Femur (tissue), 1 donor: ENCODE data around the gene UNC13C.
"Not testable (repeated sequence)": the region's sequence is repeated elsewhere in the genome, so short reads cannot be mapped to it uniquely, and the experiment has no call there.

Experiments
- DNase-seq: peaks from one replicate; pipeline ENCODE4 v3.0.0-alpha.2; 2017

UNC13C gene

GRCh38 chr15:54307252-54307902, 329.1 kb downstream of the UNC13C start:
- no peak for DNase-seq

GRCh38 chr15:54307926-54308325, 329.7 kb downstream of the UNC13C start:
- DNase-seq: no peak

- DNase-seq: no peak
Measured at GRCh38 chr15:54312528-54312927, 334.3 kb downstream of the UNC13C start.

- DNase-seq: no peak
Measured at GRCh38 chr15:54321426-54321825, 343.2 kb downstream of the UNC13C start.

DNA sequence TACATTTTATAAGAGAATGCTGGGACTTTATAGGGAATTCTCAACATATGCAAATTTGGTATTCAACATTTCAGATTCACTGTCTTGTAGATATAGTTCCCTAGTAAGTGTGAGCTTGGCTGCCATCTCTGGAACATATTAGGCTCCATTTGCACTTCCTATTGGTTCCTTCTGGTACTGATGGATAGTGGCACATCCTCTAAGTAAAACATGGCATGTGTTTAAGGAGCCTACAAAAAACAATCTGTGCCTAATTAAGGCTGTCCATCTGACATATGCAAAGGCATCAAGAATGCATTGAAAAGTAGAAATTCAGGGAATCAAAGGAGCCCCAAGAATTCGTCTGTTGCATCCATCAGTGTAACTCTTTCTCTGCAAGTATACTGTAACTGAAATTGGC, 344.1 kb downstream of the UNC13C start:
- no peak for DNase-seq

GRCh38 chr15:54345301-54345700, 367.1 kb downstream of the UNC13C start:
- no peak for DNase-seq

DNA sequence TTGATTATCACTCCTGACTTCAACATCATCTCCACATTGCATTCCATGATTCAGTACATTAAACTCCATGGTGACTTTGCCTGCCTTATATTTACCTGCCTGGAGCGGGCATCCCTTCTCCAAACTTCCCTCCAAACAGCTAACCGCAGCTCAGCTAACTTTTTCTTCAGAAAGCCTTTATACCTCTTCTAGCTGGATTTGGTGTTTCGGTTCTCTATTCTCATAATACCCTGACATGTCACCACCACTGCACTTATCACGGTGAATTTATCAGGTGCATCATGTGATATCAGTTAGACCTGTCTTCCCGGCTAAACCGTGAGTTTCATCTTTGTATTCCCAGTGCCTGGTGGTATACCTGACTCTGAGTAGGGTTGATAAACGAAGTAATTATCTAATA, 367.6 kb downstream of the UNC13C start:
- DNase-seq: no peak

- DNase-seq: no peak
Measured at GRCh38 chr15:54347082-54347827, 369.0 kb downstream of the UNC13C start.

DNA sequence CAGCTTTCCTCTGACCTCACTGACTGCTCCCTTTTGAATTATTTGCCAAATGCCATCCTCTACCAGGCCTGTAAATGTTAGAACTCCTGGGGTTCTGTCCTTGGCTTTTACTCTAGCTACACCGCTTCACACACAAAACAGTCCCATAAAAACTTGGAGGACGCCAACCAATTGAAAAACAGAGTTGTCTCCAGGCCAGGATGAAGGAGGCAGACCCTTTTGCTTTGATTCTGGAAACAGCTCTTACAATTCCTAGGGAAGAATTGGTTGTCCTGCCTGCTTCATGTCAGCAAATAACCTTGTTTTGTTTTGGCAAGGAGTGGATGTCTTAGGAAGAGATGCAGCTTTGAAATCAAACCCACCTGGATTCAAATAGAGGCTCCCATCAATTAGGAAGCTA, 375.5 kb downstream of the UNC13C start:
- DNase-seq: no peak

DNA sequence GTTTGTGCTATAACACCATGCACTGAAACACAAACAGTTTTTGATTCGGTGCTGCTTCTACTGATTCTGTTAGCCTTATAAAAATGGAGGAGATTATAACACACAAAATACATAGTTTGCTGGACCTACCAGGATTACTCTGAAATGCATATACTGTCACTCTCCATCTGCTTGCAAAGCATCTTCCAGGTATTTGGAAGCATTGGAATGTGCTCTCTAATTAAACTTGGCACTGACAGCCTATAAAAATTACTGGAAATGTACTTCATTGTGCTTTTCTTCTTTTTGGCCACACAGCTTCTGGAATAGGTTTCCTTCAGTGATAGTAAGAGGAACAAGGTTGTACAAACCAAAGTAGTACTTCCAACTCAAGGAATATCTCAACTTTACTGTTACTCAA, 376.1 kb downstream of the UNC13C start:
- DNase-seq: no peak

DNA sequence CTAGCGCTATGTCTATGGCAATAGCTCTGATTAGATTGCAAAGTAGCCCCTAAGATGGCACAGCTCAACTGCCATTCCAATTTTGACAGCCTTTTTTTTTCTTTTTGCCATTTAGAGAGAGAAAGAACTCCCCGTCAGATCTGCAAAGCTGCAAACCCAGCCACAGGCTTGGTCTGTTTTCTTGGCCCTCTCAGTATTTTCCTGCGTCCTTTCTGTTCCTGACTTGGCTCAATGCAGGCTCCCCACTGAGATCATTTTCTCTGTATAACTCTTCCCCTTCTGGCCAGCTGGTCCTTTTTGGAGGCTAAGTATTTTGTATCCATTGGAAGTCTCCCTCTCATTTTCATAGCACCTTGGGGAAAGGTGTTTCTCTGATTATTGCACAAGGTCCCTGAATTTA, 386.7 kb downstream of the UNC13C start:
- DNase-seq: no peak

- DNase-seq: no peak
Measured at GRCh38 chr15:54373332-54373731, 395.1 kb downstream of the UNC13C start.

DNA sequence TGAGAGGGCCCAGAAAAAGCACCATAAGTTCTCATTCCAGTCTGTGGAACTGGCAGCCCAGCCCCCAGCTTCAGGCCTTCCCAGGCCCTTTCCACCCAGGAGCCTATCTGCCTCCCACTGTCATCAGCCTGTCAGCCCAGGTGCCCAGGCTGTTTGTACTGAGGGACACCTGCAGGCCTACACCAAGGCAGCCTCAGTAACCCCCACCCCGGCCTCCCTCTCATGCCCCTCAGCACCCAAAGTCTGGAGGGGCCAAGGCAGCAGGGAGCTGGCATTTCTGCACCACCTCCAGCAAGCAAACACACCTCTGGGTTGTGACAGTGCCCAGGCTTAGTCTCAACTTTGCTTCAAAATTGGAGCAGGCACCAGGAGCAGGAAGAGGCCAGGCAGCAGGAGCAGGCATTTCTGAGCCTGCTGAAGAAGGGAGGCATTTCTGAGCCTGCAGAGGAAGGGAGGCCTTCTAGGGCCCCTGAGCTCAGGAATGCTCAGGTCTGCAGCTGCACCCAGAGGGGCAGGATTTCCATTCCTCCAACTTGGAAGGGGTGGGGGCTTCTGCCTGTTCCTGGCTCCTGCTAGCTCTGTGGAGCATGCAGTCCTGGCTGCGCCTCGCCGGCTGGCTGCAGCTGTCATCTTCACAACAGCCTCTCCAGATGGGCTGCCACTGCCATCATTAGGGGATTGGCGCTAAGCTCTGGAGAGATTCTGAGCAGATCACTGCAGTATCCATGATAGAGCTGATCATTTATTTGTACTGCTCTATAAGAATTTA, 396.1 kb downstream of the UNC13C start:
- DNase-seq: no peak

DNA sequence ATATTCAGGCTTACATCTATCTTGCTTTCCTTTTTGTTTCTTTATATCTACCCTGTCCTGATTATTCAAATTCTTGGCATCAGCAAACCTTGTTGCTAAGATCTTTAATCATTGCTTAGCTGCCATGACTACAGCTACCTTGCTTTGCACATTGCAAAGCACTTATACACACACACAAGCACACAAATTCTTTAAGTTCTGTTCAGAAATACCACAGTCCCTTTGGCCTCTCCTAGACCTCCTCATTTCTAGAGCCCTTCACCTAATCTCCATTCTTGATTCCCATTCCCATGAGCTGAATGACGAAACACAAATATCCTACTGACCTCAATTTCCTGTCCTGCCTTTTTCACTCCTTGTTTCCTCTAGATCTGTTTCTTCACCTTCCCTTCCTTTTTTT, 409.6 kb downstream of the UNC13C start:
- DNase-seq: no peak

DNA sequence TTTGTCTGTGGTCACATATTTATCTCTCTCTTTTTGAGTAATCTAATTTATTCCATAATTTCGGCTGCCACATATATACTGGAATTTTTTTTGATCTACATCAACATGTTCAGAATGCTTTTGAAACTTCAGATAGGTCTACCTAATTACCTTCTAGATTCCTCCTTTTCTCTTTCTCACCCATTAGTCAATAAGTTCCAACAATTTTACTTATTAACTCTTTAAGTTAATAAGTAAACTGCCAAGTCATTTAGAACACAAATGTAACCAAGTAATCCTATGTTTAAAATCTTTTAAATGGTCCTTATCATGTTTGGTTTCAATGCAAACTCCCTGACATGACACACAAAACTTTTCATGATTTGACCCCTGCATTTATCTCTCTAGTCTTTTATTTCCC, 410.5 kb downstream of the UNC13C start:
- no peak for DNase-seq

GRCh38 chr15:54410481-54410880, 432.2 kb downstream of the UNC13C start:
- DNase-seq: no peak

DNA sequence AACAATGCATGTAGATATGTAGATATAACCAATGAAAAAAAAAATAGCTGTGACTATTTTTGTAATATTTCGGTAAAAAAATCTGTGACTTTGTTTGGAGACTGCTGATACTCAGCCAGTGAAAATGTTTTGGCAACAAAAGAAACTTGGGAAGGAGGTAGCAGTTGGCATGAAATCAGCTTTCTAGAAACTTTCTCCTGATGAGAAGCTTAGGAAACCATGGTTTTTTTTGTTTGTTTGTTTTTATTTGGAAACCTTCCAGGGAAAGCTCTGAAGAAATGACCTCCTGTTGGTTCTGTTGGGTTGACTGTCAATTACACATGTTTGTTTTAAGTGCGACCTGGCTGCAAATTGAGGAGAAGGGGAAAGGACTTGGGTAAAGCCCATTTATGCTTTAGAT, 445.9 kb downstream of the UNC13C start:
- DNase-seq: no peak

DNA sequence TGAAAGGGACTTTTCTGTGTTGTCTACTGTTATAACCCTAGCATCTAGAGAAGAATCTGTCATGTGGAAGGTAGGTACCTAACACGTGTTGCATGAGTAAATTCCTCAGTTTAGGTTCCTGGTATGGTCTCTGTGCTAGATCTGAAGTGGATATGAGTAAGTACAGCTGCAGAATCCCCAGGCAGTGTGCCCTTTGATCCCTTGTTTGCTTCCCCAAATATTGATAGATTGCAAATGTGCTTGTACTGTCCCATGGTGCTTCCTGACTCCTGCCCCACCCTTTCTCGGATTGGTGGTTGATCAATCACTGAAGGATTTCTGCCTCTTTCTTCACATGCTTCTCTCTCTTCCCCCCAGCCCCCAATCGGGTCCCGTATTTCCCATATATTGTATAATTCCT, 450.4 kb downstream of the UNC13C start:
- no peak for DNase-seq

DNA sequence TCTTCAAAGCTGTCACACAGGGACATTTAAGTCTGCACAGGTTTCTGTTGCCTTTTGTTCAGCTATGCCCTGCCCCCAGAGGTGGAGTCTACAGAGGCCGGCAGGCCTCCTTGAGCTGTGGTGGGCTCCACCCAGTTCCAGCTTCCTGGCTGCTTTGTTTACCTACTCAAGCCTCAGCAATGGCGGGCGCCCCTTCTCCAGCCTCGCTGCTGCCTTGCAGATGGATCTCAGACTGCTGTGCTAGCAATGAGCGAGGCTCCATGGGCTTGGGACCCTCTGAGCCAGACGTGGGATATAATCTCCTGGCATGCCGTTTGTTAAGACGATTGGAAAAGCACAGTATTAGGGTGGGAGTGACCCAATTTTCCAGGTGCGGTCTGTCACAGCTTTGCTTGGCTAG, 472.0 kb downstream of the UNC13C start:
- DNase-seq: not testable (repeated sequence)

GRCh38 chr15:54456413-54456812, 478.2 kb downstream of the UNC13C start:
- DNase-seq: no peak

DNA sequence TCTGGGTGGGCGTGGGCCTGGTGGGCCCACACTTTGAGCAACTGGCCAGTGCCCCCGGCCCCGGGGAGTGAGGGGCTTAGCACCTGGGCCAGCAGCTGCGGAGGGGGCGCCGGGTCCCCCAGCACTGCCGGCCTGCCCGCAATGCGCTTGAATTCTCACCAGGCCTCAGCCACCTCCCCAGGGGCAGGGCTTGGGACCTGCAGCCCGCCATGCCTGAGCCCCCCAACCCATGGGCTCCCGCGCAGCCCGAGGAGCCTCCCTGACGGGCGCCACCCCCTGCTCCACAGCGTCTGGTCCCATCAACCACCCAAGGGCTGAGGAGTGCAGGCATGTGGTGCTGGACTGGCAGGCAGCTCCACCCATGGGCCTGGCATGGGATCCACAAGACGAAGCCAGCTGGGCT, 484.3 kb downstream of the UNC13C start:
- no peak for DNase-seq

DNA sequence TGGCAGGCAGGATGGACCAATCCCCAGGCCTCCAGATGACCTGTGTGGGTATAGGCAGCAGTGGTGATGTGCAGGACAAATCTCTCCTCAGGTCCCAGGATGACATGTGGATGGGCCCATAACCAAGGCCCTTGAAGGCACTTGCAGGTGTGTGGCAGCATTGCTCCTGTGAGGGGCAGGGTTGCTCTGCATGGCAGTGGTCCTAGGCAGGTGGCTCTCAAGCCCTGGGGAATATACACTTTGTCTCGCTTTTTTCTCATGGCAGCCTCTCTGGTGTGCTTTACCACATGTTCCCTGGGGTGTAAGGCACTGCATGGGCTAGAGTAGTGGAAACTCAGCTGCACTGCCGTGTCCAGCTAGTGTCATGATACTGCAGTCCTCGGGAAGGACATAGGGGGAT, 503.6 kb downstream of the UNC13C start:
- DNase-seq: no peak

DNA sequence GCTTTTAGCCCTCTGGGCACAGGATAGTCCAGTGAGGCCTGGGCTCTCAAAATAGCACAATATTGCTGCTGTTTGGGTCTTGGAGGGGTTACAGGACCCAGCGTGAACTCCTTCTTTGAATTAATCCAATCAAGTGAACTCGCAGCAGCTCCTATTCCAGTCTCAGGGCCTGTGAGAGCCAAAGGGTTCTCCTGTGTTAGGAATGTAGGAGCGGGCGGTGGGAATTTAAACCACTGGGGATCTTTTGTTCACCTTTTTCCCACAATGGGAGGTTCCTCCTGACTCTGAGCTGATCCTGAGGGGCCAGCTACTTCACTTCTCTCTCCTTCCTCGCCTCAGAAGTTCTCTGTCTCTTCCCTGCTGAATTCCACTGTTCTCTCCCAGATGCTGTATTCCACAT, 504.0 kb downstream of the UNC13C start:
- DNase-seq: no peak

DNA sequence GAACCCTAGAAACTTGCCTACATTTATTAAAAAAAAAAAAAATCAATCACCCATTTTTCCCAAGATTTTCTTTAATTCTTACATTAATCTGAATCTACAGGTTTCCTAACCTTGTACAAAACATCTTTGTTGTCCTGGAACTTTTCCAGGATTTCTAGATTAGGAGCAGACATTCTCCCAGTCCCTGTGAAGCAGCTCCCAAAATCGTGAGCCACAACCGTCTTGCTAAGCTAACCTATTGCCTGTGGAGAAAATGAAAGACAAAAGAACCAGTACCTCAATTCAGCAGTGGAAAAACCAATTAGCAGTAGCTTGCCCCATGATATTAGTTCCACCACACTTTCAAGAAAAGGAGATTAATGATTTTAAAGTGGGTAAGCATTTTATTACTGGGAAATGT, 522.1 kb downstream of the UNC13C start:
- DNase-seq: no peak
